Testis (tissue), 2 donors: ENCODE results near the gene SPP1.

Source experiments
- CTCF ChIP-seq, 3 experiments: fragments of 450-650 bp in 2 of 3; fragments of 200-600 bp in 1 of 3; sonication (generic) in 1 of 3; IDR thresholded peaks; one replicate each; pipeline ENCODE4 v1.5.1; 2016 to 2019; ENCODE audit warnings: antibody characterized with exemption in 3 of 3, mild to moderate bottlenecking in 2 of 3, moderate library complexity in 1 of 3
- POLR2A ChIP-seq: fragments of 450-650 bp; IDR thresholded peaks from one replicate; pipeline ENCODE4 v1.6.1; 2017; ENCODE audit warnings: antibody characterized with exemption, mild to moderate bottlenecking, moderate library complexity

- no peak for TF ChIP-seq CTCF (IDR thresholded peaks at IDR 0.05)
- no peak for TF ChIP-seq POLR2A
Observed at GRCh38 chr4:88007304-88008121, 32.0 kb downstream of the SPP1 start, which contains the start of gene PKD2.
